Measurements from ENCODE around the gene FAM174B.

The FAM174B gene

DNA sequence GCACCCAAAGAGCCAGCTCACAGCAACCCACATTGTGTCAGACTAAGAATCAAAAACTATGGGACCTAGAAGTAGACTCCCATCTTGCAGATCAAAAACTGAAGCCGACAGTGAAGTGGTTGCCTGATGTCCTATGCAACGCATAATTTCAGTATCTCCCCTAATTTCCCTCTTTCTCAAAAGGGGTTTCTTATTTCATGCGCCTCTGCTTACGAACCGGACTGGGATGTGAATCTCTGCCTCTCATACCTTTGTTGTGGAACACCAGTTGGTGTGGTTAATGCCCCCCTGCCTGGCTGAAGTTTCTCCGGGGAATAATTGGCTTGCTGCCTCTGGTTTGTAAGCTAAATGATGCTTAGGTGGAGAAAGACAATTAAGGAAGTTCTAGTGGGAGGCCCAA, 514 bp upstream of the FAM174B start:
- Histone ChIP-seq H3K4me1 (ENCODE audit: control extremely low read depth in 1 of 4, control insufficient read depth in 4 of 4, insufficient read depth in 4 of 4, low read length in 3 of 4) (peaks cover 3 to 24% (median 15%) of the 10 kb centered on the region in 4 experiments), H3K27ac (ENCODE audit: insufficient read depth in 1 of 2, low read depth in 1 of 2, low read length in 2 of 2, poor library complexity in 1 of 2, severe bottlenecking in 2 of 2) (no peak overlapping the region), H3K27me3 (replicated peaks in 2 of 5; ENCODE audit: control insufficient read depth in 4 of 5, insufficient read depth in 5 of 5, low read length in 4 of 5) (peaks cover 0 to 13% (median 3%) of the 10 kb centered on the region in 5 experiments), H3K36me3 (ENCODE audit: control insufficient read depth in 4 of 4, insufficient read depth in 4 of 4, low read length in 3 of 4) (no peaks in the 10 kb centered on the region), H3K9me3 (ENCODE audit: control extremely low read depth in 1 of 5, control insufficient read depth in 4 of 5, insufficient read depth in 2 of 5, low read depth in 1 of 5, low read length in 4 of 5) (peaks cover 0 to 2% (median 0%) of the 10 kb centered on the region in 5 experiments), H3K4me3 (ENCODE audit: control insufficient read depth in 1 of 7, extremely low read depth in 1 of 7, insufficient read depth in 4 of 7, low read depth in 2 of 7, low read length in 6 of 7) (peak overlapping the region in 4 of 7 experiments; percentile 49 to 76 (median 63))
- ChIA-PET CTCF (interaction anchor here (1.4 to 1.6 kb wide), 2 partner anchors 11 to 134 kb away, joined by 4 to 5 read pairs; no protein-coding TSS in a partner anchor), POLR2A (no interaction called here)
- no peak for DNase-seq
- 77% methylated on average over 3 of the region's 6 CpGs for WGBS (ENCODE audit: insufficient coverage)

DNA sequence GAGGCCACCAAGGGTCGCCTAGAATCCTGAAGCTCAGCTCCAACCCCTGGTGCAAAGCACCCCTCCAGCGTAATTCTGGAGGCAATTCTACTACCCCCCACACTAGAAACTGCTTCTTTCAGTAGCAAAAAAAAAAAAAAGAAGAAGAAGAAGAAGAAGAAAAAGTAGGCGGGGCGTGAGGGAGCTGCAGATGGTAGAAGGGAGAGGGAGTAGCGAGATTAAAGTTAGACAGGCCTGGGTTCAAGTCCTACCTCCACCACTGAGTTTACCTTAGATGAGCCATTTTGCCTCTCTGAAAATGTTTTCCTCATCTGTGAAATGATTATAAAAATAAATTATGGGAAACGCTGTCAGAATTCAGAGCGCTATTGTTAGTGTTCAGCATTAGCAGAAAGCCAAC, 913 bp downstream of the FAM174B start:
- Histone ChIP-seq H3K27me3 (replicated peaks in 2 of 5; ENCODE audit: control insufficient read depth in 4 of 5, insufficient read depth in 5 of 5, low read length in 4 of 5) (peaks cover 0 to 13% (median 3%) of the 10 kb centered on the region in 5 experiments), H3K36me3 (ENCODE audit: control insufficient read depth in 4 of 4, insufficient read depth in 4 of 4, low read length in 3 of 4) (no peaks in the 10 kb centered on the region), H3K9me3 (ENCODE audit: control extremely low read depth in 1 of 5, control insufficient read depth in 4 of 5, insufficient read depth in 2 of 5, low read depth in 1 of 5, low read length in 4 of 5) (peaks cover 0 to 5% (median 0%) of the 10 kb centered on the region in 5 experiments), H3K4me3 (ENCODE audit: control insufficient read depth in 1 of 7, extremely low read depth in 1 of 7, insufficient read depth in 4 of 7, low read depth in 2 of 7, low read length in 6 of 7) (peak overlapping the region in 4 of 7 experiments; percentile 49 to 76 (median 66)), H3K4me1 (ENCODE audit: control extremely low read depth in 1 of 4, control insufficient read depth in 4 of 4, insufficient read depth in 4 of 4, low read length in 3 of 4) (peaks cover 3 to 24% (median 15%) of the 10 kb centered on the region in 4 experiments), H3K27ac (ENCODE audit: insufficient read depth in 1 of 2, low read depth in 1 of 2, low read length in 2 of 2, poor library complexity in 1 of 2, severe bottlenecking in 2 of 2) (no peak overlapping the region)
- ChIA-PET POLR2A (no interaction called here), CTCF (interaction anchor here (1.1 to 1.5 kb wide), 2 partner anchors 13 to 60 kb away, joined by 3 to 4 read pairs; no protein-coding TSS in a partner anchor)
- peak in 2 of 3 donors; percentile 18 to 33 for DNase-seq
- no CpG with 5 or more reads among the region's 7 CpGs for WGBS (ENCODE audit: insufficient coverage)

- Histone ChIP-seq H3K4me3 (ENCODE audit: control insufficient read depth in 1 of 7, extremely low read depth in 1 of 7, insufficient read depth in 4 of 7, low read depth in 2 of 7, low read length in 6 of 7) (peak overlapping the region in 1 of 7 experiments; percentile 76), H3K36me3 (ENCODE audit: control insufficient read depth in 4 of 4, insufficient read depth in 4 of 4, low read length in 3 of 4) (no peaks in the 10 kb centered on the region), H3K27me3 (replicated peaks in 2 of 5; ENCODE audit: control insufficient read depth in 4 of 5, insufficient read depth in 5 of 5, low read length in 4 of 5) (peaks cover 0 to 13% (median 3%) of the 10 kb centered on the region in 5 experiments), H3K27ac (ENCODE audit: insufficient read depth in 1 of 2, low read depth in 1 of 2, low read length in 2 of 2, poor library complexity in 1 of 2, severe bottlenecking in 2 of 2) (no peak overlapping the region), H3K4me1 (ENCODE audit: control extremely low read depth in 1 of 4, control insufficient read depth in 4 of 4, insufficient read depth in 4 of 4, low read length in 3 of 4) (peaks cover 3 to 24% (median 15%) of the 10 kb centered on the region in 4 experiments), H3K9me3 (ENCODE audit: control extremely low read depth in 1 of 5, control insufficient read depth in 4 of 5, insufficient read depth in 2 of 5, low read depth in 1 of 5, low read length in 4 of 5) (peaks cover 0 to 5% (median 0%) of the 10 kb centered on the region in 5 experiments)
- peak in 2 of 3 donors; percentile 54 to 58 for DNase-seq
- ChIA-PET CTCF (interaction anchor here (0.8 to 1.5 kb wide), 5 partner anchors 9 to 132 kb away, joined by 3 to 4 read pairs (median 3); no protein-coding TSS in a partner anchor), POLR2A (no interaction called here)
- WGBS (ENCODE audit: insufficient coverage): 69% methylated on average over 5 of the region's 7 CpGs
Observed at GRCh38 chr15:92653836-92654539, 1.6 kb downstream of the FAM174B start.

DNA sequence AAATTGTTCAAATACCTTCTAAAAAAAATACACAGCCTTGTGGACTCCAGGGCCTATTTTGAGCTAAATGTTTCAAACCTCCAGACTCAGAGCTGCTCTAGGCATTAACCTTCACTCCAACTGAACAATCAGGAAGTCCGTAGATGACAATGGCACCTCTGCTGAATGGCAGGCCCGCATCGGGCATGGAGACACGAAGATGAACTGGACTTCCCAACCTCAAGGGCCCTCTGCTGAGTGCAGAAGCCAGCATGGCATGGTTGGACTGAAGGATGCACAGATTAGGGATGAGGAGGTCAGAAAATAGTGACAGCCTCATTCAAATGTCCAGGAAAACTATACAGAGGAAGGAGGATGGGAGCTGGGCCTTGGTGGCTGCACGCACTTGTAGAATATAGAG, 2.2 kb downstream of the FAM174B start:
- Histone ChIP-seq H3K36me3 (ENCODE audit: control insufficient read depth in 4 of 4, insufficient read depth in 4 of 4, low read length in 3 of 4) (no peaks in the 10 kb centered on the region), H3K27me3 (replicated peaks in 2 of 5; ENCODE audit: control insufficient read depth in 4 of 5, insufficient read depth in 5 of 5, low read length in 4 of 5) (peaks cover 0 to 13% (median 3%) of the 10 kb centered on the region in 5 experiments), H3K4me1 (ENCODE audit: control extremely low read depth in 1 of 4, control insufficient read depth in 4 of 4, insufficient read depth in 4 of 4, low read length in 3 of 4) (peaks cover 3 to 24% (median 15%) of the 10 kb centered on the region in 4 experiments), H3K4me3 (ENCODE audit: control insufficient read depth in 1 of 7, extremely low read depth in 1 of 7, insufficient read depth in 4 of 7, low read depth in 2 of 7, low read length in 6 of 7) (no peak overlapping the region), H3K27ac (ENCODE audit: insufficient read depth in 1 of 2, low read depth in 1 of 2, low read length in 2 of 2, poor library complexity in 1 of 2, severe bottlenecking in 2 of 2) (no peak overlapping the region), H3K9me3 (ENCODE audit: control extremely low read depth in 1 of 5, control insufficient read depth in 4 of 5, insufficient read depth in 2 of 5, low read depth in 1 of 5, low read length in 4 of 5) (peaks cover 0 to 5% (median 0%) of the 10 kb centered on the region in 5 experiments)
- ChIA-PET POLR2A (no interaction called here), CTCF (interaction anchor here (0.8 to 1.5 kb wide), 5 partner anchors 8 to 131 kb away, joined by 3 to 4 read pairs (median 3); no protein-coding TSS in a partner anchor)
- 98% methylated on average over 5 of the region's 5 CpGs for WGBS (ENCODE audit: insufficient coverage)
- no peak for DNase-seq

GRCh38 chr15:92652576-92652966, 3.0 kb downstream of the FAM174B start:
- POLR2A ChIA-PET: no interaction called here
- no peak for DNase-seq
- no peak overlapping the region for H3K27ac ChIP-seq (ENCODE audit: insufficient read depth in 1 of 2, low read depth in 1 of 2, low read length in 2 of 2, poor library complexity in 1 of 2, severe bottlenecking in 2 of 2)
- no peak overlapping the region for H3K4me3 ChIP-seq (ENCODE audit: control insufficient read depth in 1 of 7, extremely low read depth in 1 of 7, insufficient read depth in 4 of 7, low read depth in 2 of 7, low read length in 6 of 7)
- 97% methylated on average over 9 of the region's 9 CpGs for WGBS (ENCODE audit: insufficient coverage)
- H3K9me3 ChIP-seq (ENCODE audit: control extremely low read depth in 1 of 5, control insufficient read depth in 4 of 5, insufficient read depth in 2 of 5, low read depth in 1 of 5, low read length in 4 of 5): peaks cover 0 to 5% (median 0%) of the 10 kb centered on the region in 5 experiments
- H3K36me3 ChIP-seq (ENCODE audit: control insufficient read depth in 4 of 4, insufficient read depth in 4 of 4, low read length in 3 of 4): no peaks in the 10 kb centered on the region
- peaks cover 3 to 24% (median 15%) of the 10 kb centered on the region in 4 experiments for H3K4me1 ChIP-seq (ENCODE audit: control extremely low read depth in 1 of 4, control insufficient read depth in 4 of 4, insufficient read depth in 4 of 4, low read length in 3 of 4)
- H3K27me3 ChIP-seq (replicated peaks in 2 of 5; ENCODE audit: control insufficient read depth in 4 of 5, insufficient read depth in 5 of 5, low read length in 4 of 5): peaks cover 0 to 13% (median 3%) of the 10 kb centered on the region in 5 experiments
- CTCF ChIA-PET: interaction anchor here (0.9 to 1.1 kb wide), 2 partner anchors 8 to 131 kb away, joined by 3 read pairs; no protein-coding TSS in a partner anchor

DNA sequence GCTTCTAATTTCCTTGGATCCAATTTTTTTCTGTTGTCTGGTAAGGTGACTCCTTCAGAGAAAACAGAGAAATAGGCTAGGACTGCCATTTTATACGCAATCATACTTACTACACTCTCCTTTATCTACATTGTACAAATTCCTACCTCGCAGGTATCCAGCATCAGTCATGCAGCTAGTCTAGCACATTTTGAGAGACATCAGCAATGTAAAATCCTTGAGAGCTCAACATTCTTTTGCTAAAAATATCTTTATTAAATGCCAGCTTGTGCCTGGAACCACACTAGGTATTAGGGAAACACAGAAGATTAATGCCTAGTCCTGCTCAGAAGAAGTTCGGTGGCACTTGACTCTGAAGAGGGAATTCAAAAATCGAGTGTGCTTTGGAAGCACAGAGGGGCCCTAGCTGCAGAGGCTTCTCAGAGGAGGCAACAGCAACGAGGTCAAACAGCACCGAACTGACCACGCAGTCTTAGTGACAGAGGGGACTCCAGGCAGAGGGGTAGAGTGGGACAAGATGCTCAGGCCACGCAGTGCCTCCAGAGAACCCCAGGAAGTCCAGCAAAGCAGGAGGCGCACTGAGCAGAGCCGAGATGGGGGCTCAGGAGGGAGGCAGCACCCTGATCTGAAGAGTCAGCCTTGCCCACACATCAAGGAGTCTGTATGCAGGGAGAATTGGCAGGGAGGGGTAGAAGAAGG, 3.5 kb downstream of the FAM174B start:
- DNase-seq: no peak
- Histone ChIP-seq H3K4me1 (ENCODE audit: control extremely low read depth in 1 of 4, control insufficient read depth in 4 of 4, insufficient read depth in 4 of 4, low read length in 3 of 4) (peaks cover 3 to 24% (median 15%) of the 10 kb centered on the region in 4 experiments), H3K9me3 (ENCODE audit: control extremely low read depth in 1 of 5, control insufficient read depth in 4 of 5, insufficient read depth in 2 of 5, low read depth in 1 of 5, low read length in 4 of 5) (peaks cover 0 to 5% (median 0%) of the 10 kb centered on the region in 5 experiments), H3K27me3 (replicated peaks in 2 of 5; ENCODE audit: control insufficient read depth in 4 of 5, insufficient read depth in 5 of 5, low read length in 4 of 5) (peaks cover 0 to 11% (median 3%) of the 10 kb centered on the region in 5 experiments), H3K4me3 (ENCODE audit: control insufficient read depth in 1 of 7, extremely low read depth in 1 of 7, insufficient read depth in 4 of 7, low read depth in 2 of 7, low read length in 6 of 7) (no peak overlapping the region), H3K36me3 (ENCODE audit: control insufficient read depth in 4 of 4, insufficient read depth in 4 of 4, low read length in 3 of 4) (no peaks in the 10 kb centered on the region), H3K27ac (ENCODE audit: insufficient read depth in 1 of 2, low read depth in 1 of 2, low read length in 2 of 2, poor library complexity in 1 of 2, severe bottlenecking in 2 of 2) (no peak overlapping the region)
- CTCF ChIA-PET: no interaction called here
- POLR2A ChIA-PET: interaction anchor here (0.6 kb wide), 1 partner anchor 891 kb away, joined by 3 read pairs; no protein-coding TSS in a partner anchor
- 95% methylated on average over 9 of the region's 10 CpGs for WGBS (ENCODE audit: insufficient coverage)

Measured in common myeloid progenitor, CD34-positive (primary cell).